ENCODE measurements around the gene UBR3.

The UBR3 gene

DNA sequence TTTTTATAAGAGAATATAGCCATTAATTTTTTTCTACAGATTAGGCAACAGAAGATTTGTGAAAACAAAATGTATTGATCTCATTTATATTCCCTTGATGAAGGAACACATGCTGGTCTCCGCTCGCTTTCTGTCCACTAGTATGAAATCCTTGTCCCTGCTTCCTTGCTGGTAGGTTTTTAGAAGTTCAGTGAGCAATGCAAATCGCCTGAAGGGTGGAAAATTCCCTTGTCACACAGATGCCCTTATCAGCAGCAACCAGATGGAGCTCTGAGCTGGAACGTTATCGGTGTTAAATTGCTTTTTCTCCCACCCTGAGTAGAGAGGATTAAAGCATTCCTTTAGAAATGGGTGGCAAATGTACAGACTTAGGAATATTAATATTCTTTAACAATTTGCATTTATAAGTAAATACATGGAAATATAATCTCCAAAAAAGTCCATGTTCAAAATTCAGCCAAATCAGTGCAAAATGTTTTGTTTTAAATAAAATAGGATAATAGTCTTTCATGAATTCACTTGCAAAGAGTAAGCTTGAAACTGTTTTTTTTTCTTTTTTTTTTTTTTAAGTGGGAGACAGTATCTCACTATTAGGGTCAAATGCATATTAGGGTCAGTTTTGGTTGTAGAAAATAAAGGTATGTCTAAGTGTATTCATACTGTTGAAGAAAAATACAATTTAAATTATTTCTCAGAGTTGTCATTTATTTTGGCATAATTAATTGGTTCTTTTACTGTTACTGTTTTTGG, 186.7 kb downstream of the UBR3 start:
- DNase-seq = no peak

DNA sequence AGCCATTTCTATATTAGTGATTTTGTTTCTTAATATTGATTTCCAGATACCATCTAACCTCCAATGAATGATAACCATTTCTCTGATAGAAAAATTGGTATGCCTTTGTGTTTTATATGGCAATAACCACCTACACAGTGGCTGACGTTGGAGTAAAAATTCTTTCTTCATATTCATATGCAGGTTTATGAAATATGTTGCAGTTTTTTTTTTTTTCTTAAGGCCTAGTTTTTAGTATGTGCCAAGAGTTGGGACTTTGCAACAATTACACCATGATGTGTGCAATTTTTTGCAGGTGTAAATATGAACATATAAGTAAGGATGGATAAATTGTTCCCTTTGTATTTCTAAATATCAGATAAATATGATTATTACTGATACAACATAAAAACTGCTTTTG, 187.5 kb downstream of the UBR3 start:
- DNase-seq = no peak

DNA sequence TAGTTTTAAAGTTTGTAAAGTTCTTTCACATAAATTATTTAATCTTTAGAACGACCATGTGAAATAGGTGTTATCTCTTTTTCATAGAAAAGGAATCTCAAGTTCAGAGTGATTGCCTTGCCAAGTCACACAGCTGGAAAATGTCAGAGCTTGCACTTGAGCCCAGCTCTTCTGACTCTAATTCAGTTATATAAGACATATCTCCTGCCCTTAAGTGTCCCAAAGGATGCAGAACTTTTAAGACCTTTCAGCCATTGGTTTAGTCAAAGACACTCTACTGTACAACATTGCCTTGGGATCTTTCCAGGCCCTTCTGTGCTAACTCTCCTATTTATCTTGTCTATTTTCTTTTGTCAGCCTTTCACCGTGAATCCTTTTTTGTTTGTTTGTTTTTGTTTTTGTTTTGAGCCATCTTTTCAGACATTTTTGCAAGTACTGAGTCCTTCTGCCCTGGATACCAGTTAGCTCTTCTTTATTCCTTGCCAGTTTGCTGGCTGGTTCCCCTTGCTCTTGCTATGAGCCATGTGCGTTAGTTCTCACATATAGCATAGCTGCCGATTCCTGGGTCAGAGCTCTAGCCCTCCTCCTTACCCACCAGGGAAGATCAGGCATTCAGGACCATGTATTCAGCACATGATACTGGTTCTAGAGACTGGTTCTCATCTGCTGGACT, 190.7 kb downstream of the UBR3 start:
- no peak for DNase-seq

DNA sequence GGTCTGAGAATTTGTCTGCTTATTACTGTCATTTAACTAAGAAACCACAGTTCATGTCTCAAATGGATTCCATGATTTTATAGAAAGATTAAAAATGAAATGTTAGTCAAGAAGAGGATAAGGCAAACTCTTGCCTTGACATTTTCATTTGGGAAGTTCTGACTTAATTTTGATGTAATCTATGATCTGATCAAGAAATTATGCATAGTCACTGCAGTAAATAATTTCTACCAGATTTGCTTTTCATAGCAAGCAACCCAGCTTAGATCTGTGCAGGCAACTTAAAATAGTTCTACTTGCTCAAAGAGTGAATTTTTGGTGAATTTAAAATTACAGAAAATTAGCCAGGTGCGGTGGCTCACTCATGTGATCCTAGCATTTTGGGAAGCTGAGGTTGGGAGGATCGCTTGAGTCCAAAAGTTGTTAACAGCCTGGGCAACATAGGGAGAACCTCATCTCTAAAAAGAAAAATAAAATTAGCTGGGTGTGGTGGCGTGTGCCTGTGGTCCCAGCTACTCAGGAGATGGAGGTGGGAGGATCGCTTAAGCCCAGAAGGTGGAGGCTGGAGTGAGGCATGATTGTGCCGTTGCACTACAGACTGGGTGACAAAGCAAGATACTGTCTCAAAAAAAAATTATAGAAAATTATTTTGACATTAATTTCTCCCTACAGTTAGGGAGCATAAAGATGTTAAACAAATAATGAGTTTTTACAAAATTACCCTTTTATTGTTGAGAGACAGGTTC, 192.0 kb downstream of the UBR3 start:
- no peak for DNase-seq

DNA sequence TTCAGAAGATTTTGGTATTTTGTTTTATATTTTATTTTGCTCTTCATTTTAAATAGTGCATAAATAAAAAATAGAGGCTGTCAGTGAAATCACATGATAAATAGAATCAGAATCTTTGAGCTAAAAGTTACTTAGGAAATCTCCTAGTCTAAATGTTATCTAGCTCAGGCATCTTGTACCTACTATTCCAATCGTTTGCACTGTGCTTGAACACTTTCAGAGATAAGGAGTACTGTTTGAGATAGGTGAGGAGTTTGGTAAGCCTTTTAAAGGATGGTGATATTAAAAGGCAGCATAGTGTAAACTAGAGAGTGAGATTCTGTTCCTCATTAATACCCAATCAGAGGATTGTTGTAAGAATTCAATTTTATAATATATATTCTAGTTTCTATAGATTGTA, 193.5 kb downstream of the UBR3 start:
- DNase-seq = no peak

DNA sequence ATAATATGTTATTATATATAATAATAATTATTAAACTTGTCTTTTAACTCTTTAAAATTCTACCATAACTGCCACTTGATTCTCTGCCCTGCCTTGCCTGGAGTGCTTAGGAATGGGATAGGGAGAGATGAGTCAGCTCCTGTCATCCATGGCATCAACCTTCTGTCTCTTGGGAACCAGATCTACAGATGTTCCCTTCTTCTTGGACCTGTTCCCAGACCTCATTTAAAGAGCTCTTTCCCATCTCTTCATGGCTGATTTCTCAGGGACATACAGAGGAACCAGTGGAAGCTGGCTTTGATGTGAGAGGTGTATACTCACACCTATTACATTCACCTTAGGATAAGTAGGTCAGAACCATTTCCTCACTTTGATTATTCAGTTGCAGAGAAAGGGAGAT, 195.4 kb downstream of the UBR3 start:
- no peak for DNase-seq

DNA sequence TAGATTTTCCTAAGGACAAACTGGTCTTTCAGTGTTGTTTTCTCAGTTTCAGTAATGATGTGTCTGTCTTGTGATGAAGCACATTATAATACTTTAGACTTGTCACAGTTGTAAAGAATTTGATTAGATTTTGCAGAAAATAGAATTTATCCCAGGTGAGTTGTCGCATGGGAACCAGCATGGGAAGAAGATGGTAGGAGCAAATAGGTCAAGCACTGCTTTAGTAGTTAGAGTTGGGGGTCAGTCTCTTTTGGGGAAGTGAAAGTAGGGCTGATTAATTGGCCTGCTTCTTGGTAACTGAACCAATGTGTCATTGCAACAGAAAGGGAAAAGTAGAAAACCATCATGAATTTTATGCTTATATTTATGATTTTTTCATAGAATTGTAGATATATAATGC, 197.5 kb downstream of the UBR3 start:
- DNase-seq = no peak

DNA sequence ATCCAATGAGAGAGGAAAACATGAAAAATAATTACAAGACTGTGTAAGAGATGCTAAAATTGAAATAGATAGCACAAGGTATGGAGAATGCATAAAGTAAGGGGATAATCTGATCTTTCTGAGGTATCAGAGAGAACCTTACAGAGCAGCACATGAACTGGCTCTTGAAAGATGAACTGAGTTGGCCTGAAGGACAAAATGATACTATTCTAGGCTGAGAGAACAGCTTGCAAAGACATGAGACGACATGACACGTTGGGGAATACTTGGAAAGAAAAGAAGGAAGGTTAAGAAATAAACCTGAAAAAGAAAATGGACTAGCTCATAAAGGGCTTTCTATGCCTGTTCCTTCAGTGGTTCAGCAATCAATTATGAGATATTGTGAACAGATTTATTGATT, 198.0 kb downstream of the UBR3 start:
- no peak for DNase-seq

DNA sequence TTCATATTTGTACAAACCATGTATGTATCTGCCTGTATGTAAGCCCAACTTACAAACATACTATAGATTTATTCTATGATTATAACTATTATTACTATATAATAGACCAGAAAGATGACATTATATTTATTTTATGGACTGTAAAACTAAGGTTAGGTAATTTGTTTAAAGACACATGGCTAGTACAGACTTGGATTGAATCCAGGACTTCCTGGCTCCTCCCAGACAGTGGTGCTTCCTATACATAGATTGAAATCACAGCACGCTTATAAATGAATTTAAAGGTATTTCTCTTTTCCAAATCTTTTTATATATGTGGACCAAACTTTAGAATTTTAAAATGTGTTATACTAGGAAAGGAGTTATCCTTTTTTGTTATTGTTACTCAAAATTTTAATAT, 199.1 kb downstream of the UBR3 start:
- no peak for DNase-seq

DNA sequence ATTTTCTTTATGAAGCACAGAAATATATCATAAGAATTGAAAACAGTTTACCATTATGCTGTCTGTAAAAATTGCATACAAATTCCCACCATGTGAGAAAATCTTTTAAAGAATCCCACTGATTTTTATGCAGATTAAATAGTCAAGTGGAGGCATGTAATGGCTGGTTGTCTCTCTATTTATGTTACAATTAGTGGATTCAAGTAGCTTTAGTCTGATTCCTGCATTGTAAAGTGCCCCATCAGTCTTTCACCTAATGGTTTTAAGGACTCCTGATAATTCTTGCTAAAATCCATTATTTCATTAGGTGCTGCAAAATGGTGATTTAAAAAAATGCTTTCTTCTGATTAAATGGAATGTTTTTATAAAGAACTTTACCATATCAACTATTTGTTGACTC, 202.3 kb downstream of the UBR3 start:
- DNase-seq = no peak

DNA sequence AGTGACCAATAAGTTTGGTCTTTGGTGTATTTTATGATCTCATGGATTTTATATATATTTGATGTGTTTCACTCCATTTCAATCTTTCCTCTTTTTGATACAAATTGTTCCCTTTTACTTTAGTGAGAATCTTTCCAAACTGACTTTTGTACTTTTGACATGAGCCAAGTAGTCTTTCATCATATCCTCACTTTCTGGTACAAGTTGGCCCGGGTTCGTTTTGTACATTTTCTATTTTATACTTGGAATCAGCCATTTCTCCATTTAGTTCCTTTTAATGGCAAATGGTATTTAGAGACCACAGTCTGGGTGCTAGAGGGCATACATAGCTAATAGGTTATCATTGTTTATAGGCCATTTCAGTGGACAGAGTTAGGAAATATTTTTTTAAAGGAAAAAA, 202.8 kb downstream of the UBR3 start:
- no peak for DNase-seq

DNA sequence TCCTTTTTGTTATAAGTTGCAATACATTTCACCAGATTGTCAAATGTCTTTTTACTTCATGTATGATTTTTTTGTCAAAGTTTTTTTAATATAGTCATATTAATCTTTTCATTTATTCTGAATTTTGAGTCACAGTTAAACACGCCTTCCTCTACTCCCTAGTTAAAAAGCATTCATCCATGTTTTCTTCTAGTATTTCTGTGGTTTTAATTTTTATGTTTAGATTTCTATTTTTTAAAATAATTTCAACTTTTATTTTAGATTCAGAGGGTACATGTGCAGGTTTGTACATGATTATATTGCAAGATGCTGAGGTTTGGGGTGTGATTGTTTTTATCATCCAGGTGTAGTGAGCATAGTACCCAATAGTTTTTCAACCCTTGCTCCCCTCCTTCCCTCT, 204.0 kb downstream of the UBR3 start:
- no peak for DNase-seq

DNA sequence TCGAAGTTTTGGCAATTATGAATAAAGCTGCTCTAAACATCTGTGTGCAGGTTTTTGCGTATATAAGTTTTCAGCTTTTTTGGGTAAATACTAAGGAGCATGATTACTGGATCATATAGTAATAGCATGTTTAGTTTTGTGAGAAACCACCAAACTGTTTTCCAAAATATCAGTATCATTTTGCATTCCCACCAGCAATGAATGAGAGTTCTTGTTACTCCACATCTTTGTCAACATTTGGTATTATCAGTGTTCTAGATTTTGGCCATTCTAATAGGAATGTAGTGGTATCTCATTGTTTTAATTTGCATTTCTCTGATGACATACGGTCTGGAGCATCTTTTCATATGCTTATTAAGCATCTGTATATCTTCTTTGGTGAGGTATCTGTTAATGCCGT, 207.3 kb downstream of the UBR3 start:
- no peak for DNase-seq

DNA sequence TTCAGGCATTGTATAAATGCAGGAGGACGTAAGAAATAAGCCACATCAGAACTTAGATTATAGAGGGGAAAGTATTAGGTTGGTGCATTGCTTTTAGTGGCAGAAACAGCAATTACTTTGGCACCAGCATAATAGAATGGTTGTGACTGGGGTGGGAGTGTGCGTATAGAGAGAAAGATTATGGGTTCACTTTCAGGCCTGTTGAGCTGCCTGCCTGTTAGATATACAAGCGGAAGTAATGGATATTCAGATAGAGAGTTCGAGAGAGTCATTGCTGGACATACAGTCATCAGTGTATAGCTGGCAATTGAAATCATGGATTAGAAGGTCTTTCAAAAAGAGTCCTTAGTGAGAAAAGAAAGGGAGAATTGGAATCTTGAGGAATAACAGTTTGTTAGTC, 211.5 kb downstream of the UBR3 start:
- DNase-seq = no peak

DNA sequence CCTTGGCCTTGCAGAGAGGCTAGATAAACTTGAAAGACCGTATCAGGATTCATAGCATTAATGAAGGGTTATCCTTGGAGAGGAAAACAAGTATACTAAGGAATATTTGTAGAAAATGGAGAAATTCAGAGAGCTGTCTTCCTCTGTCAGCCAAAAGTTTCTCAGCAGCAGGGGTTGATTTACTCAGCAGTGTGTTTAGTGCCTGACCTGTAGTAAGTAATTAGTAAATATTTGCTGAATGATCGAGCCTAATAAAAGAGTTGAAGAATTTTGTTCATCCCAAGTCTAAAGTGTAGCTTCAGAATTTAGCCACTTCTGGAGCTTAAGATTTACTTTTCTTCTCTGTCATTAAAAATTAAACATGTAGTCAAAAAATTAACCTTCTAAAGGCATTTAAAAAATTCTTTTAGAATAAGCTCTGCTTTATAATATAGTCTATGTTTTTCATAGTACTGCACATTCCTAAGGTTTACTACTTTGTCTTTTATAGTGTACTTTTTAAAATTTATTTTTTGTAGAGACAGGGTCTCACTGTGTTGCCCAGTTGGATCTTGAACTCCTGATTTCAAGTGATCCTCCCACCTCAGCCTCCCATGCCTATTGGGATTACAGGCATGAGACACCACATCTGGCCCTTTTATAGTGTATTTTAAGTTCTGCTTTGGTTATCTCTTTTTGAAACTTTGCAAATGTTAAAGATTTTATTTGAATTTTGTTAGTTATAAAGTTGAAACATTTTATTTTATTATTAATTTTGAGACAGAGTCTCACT, 212.3 kb downstream of the UBR3 start:
- no peak for DNase-seq

DNA sequence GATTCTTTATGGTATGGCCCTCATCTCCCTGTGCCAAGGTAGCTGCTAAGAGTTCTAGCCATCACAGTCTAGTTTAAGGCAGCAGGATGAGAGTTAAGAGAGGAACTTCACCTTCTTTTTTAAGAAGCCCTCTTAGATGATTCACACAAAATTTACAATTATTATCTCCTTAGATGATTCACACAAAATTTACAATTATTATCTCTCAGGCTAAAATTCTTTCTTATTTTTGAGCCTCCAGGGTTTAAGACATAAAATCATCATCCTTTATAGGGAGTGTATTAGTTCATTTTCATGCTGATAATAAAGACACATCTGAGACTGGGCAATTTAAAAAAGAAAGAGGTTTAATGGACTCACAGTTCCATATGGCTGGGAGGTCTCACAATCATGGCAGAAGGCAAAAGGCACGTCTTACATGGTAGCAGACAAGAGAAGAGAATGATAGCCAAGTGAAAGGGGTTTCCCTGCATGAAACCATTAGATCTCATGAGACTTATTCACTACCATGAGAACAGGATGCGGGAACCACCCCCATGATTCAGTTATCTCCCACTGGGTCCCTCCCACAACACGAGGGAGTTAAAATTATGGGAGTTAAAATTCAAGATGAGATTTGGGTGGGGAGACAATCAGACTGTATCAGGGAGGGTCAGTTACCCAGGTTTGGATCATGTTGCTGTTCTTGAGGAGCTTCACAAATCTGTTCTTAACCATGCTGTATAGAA, 217.7 kb downstream of the UBR3 start:
- DNase-seq = no peak

DNA sequence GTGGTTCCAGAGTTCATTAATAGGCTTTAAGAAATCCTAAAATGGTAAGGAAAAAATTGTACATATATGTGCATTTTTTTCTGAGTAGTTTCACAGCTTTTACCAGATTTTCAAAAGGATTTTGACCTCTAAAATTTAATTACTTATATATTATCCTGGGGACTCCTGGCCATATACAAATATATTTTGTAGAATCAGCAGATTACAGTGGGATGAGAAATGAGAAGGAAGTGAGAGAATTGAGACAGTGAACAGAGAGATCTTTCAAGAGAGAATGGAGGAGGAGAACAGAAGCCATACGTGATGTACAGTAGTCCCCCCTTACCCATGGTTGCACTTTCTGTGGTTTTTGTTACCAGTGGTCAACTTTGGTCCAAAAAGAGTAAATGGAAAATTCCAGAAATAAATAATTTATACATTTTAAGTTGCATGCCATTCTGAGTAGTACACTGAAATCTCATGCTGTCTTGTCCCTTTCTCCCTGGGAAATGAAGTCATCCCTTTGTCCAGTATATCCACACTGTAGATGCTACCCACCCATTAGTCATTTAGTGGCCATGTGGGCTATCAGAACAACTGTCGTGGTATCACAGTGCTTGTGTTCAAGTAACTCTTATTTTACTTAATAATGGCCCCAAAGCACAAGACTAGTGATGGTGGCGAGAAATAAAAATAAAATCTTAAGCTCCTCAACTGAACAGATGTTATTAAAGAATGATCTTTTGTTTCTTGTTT, 220.2 kb downstream of the UBR3 start:
- no peak for DNase-seq

DNA sequence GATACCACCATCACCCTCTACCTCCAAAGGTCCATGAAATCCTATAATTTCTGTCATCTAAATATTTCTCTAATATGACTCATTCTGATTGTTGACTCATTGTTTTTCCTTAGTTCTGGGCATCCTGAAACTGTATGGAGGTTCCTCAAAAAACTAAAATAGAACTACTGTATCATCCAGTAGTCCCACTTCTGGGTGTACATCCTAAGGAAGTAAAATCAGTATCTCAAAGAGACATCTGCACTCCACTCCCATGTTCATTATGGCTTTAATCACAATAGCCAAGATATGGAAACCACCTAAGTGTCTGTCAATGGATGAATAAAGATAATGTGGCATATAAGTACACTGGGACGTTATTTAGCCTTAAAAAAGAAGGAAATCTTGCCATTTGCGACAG, 224.9 kb downstream of the UBR3 start:
- DNase-seq = no peak

DNA sequence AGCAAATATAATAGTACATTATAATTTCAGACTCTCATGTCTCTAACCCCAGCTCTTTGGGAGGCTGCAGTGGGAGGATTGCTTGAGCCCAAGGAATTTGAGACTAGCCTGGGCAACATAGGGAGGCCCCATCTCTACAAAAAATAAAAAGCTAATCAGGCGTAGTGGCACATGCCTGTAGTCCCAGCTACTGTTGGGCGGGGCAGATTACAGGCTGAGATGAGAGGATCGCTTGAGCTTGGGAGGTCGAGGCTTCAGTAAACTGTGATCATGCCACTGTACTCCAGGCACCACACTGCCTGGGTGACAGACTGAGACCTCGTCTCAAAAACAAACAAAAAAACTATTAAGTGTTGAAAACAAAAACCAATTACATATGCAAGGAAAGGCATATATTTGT, 227.7 kb downstream of the UBR3 start:
- no peak for DNase-seq

DNA sequence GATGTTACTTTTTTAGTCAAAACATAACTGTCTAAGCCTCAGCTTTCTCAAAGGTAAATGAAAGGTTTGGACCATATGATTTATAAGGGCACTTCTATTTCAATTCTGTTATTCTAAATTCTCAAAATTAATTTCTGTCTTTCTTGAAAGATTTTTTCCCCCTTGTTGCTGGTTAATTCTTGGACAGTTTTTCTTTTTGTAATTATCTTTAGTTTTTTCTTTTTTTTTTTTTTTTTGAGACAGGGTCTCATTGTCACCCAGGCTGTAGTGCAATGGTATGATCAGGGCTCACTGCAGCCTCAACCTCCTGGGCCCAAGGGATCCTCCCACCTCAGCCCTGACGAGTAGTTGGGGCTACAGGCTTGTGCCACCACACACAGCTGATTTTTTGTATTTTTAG, 229.6 kb downstream of the UBR3 start:
- DNase-seq = no peak

DNA sequence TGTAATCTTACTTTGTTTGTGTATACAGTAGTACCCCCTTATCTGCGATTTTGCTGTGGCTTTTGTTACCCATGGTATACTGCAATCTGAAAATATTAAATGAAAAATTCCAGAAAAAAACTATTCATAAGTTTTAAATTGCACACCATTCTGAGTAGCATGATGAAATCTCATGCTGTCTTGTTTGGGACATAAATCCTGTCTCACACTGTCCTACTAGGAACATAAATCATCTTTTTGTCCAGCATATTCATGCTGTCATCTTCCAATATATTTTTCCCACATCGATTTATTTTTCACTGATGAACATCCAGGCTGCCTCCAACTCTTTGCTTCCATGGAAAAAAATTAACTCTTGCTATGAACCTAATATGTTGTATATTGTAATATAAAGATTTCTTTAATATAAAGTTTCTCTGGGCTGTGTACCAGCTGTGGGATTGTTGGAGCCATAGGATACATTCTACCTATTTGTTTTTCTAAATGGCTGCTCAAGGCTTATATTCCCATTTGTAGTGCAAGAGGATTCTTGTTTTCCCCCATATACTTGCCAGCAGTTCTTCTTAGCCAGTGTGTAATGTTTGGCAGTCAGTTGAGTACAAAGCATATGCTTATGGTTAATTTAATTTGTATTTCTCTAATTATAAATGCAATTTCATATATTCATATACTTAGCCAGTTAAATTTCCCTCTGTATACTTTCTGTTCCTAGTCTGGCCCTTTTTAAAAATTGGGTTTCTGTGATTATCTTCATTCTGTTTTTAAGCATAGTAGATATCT, 236.4 kb downstream of the UBR3 start:
- no peak for DNase-seq

Measured in CD4-positive, alpha-beta T cell treated with Interleukin-4 for 4 hours (primary cell).